Astrocyte of the hippocampus (primary cell): ENCODE measurements around the gene MAN1A2.
"Not testable (repeated sequence)": the region's sequence is repeated elsewhere in the genome, so short reads cannot be mapped to it uniquely, and the experiment has no call there.

Experiments
- DNase-seq: peaks from one replicate; pipeline ENCODE4 v3.0.0; 2011; ENCODE audit warnings: low read depth, low spot score

The MAN1A2 gene

DNA sequence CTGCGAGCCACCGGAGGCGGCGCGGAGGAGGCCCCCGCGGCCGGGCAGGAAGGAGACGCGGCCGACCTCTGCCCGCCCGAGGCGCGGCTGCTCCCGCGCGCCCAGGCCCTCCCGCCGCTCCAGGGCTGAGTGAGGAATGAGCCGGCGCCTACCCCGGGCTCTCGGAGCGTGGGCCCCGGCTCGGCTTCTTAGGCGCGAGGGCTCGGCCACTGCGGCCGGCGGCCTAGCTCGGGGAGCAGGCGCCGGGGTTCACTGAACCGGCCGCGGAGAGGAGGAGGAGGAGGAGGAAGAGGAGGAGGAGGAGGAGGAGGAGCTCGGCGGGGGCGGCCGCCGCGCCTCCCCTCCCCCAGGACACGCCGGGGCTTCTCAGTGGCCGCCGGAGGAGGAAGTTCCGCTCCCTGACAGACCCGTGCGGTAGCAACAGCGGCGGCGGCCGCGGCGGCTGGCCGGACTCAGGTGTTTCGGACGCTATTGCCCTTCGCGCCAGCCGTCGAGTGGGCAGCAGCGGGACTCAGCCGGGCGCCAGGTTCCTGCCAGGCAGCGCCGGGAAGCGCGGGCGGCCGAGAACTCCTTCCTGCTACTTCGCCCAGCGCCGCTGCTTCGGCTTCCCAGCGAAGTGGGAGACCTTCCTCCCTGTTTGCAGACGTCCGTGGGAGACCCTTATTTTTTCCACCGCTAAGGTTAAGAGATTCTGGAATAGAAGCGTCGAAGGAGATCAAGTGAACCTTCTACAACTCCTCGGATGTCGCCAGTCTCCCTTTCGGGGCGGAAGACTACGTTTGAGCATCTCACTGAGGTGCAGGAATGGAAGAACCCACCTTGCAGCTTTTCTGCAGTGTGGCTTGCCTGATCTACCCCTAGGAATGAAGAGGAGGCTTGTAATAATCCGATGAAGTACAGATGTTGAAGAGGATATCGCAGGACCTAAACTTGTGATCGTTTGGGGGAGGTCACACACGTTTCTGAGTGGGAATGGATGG lies at the start of gene MAN1A2:
MAN1A2 (plus strand) TSS at position 404 of the 980 bp plus-strand sequence. CDS start 735 bp downstream, outside the sequence.
- peak; percentile 88 for DNase-seq

DNA sequence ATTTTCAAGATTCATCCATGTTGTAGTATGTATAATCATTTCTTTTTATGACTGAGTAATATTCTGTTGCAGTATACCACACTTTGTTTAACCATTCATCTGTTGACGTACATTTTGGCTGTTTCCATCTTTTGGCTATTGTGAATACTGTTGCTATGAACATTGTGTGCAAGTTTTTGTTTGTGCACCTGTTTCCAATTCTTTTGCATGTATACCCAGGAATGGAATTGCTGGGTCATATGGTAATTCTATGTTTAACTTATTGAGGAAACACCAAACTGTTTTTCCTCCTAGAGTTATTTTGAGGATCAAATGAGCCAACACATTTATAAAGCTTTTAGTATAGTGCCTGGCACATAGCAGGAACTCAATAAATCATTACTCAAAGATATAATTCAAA lies 49.2 kb upstream of the MAN1A2 start:
- DNase-seq: no peak

DNA sequence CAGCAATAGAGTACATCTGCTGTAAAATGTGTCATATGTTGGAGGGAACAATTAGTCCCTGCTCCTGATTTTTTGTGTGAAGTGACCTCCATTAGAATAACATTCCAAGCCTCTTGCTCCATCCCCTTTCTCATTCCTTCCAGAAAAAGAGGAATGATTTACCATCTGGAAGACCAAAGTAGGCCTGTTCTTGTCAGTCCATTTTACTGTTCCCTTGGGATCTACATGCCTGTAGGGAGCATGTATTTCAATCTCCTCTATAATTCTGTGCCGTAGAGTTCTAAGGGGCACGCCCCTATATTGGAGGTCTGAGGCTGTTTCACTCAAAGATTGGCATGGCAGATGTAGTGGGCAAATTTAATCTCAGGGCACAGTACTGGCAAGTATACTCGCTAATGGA lies 48.8 kb upstream of the MAN1A2 start:
- DNase-seq: no peak

DNA sequence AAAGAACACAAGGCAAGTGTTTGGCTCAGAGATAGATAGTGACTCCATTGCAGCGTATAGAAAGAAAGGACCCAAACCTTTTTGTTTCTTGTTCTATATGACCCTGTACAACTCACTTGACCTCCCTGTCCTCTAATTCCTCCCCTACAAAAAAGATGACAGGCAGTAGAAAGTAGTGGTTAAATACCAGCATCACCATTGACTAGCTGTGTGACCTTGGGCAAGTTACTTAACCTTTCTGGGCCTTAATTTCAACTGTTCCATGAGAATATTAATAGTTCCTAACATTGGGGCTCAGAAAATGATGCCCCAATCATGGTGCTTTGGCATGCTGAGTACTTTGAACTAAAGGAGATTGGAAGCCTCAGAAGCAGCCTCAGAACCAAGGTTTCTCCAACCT lies 46.7 kb upstream of the MAN1A2 start:
- no peak for DNase-seq

DNA sequence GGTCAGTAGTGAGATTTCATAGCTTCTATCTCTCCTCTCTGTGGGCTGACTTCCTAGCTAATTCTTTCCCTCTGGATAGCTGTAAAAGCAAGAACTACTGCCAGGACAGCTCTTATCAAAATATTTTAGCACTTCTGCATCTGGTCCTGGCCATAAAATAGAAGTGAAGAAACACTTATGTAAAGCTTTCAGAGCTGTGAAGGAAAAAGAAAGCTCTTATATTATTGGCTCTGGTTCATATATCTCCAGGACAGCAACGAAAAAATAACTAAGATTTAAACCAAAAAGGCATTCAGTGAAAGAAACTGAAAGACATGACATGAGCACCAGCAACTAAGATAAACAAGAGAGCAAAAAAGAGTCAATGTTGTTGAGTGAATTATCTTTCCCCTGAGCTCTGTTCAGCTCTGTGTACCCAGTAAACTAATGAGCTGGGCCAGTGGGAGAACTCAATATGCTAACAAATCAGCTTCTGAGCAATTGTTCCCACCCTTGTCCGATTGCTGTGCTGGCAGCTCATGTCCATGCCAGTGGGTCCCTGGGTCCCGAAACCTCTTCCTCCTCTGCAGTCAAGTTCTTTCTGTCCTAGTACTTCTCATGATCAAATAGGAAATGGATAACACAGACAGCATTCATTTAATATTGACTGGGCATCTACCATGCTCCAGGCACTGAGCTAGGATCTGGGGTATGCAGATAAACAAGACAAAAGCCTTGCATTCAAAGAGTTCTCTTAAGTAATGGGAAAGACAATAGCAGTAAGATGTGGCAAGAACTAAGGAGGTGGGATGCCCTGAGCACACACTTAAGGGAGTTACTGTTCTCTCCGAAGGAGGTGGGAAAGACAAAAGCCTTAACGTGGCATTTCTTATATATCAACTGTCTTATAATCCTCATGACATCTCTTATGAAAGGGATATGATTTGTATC lies 45.3 kb upstream of the MAN1A2 start:
- no peak for DNase-seq

DNA sequence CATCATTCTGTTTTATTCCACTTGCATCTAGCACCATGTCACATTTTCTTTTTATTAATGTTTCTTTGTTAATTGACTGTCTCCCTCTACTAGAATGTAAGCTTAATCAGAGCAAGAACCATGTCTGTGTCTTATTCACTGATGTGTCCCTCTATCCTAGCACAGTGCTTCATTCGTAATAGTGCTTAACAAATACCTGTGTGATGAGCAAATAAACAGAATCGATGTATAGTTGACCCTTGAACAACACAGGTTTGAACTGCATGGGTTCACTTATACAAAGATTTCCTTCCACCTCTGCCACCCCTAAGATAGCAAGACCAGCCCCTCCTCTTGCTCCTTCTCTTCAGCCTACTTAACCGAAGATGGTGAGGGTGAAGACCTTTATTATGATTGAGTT lies 42.9 kb upstream of the MAN1A2 start:
- DNase-seq: no peak

DNA sequence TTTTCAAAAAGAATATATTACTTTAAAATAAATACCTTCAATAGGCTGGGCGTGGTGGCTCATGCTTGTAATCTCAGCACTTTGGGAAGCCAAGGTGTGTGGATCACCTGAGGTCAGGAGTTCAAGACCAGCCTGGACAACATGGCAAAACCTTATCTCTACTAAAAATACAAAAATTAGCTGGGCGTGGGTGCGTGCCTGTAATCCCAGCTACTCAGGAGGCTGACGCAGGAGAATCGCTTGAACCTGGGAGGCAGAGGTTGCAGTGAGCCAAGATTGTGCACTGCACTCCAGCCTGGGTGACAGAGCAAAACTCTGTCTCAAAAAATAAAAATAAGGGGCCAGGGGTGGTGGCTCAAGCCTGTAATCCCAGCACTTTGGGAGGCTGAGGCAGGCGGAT lies 41.2 kb upstream of the MAN1A2 start:
- DNase-seq: not testable (repeated sequence)

DNA sequence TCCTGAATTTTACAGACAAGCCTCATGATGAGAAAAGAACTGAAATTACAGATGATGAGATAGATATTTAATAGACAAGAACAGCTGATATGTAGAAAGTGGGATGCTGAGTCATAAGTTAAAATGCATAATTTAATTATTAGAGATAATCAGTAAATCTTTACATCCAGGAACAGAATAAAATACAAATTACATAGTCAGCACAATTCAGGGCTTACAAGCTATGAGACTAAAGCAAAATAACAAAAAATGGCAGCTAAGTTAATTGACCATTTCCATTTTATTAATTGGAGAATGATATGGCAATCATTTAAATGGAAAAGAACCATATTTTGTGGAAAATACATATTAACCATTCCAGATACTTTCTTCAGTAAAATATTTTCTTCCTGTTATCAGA lies 40.2 kb upstream of the MAN1A2 start:
- no peak for DNase-seq

DNA sequence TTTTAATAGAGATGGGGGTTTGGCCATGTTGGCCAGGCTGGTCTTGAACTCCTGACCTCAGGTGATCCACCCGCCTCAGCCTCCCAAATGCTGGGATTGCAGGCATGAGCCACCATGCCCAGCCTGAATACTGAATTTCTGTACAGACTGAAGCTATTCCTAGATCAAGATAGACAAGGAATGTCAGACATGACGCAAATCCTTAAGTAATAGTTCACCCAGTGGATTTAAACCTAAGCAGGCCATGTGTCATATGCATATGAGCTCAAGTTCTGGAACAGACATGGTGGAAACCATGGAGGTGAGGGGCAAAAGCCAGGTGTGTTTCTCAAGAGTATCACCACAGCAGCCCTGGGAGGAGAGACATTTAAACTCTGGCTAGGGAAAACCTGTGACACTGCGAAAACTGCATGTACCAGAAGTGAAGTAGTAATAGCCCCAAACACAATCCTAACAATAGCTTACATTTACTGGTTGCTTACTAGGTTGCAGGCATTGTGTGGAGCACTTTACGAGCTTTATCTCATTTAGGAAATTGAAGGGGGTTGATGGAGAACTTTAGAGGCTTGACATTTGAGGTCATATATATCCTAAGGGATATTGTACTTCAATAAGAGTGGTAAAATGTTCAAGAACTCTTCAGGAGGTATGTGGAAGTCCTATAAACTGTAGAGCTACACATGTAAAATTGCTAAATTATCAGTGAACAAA lies 31.7 kb upstream of the MAN1A2 start:
- no peak for DNase-seq

DNA sequence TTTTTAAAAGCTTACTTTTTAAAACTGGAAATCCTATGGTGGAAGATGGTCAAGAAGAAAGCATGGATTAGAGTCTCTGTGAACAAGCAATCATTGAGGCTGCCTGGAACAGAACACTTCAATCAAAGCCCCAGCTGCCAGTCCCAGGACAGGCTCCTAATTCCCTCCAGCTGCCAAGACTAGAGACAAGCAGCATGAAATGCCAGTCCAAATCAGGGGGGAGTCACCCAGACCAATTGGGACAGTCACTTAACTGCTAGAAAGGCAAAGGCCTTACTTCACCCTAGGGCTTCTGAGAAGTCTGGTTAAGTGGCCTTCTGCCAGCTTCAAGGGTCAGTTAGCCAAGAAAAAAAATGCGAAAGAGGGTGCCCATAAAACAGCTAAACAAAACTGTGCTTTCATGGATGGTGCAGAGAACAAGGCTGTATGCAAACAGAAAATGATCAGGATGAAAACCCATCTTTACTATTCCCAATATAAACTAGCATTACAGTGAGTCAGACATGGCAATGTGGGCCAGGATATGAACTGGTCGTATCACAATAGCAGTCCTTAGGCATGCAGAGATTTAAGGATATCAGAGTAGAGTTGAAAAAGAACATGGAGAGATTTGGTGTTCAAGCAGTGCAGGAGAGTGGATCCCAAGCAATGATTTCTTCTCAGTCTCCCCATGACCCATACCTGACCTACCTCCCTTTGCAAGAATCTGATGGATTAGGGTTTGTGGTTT lies 31.0 kb upstream of the MAN1A2 start:
- no peak for DNase-seq

DNA sequence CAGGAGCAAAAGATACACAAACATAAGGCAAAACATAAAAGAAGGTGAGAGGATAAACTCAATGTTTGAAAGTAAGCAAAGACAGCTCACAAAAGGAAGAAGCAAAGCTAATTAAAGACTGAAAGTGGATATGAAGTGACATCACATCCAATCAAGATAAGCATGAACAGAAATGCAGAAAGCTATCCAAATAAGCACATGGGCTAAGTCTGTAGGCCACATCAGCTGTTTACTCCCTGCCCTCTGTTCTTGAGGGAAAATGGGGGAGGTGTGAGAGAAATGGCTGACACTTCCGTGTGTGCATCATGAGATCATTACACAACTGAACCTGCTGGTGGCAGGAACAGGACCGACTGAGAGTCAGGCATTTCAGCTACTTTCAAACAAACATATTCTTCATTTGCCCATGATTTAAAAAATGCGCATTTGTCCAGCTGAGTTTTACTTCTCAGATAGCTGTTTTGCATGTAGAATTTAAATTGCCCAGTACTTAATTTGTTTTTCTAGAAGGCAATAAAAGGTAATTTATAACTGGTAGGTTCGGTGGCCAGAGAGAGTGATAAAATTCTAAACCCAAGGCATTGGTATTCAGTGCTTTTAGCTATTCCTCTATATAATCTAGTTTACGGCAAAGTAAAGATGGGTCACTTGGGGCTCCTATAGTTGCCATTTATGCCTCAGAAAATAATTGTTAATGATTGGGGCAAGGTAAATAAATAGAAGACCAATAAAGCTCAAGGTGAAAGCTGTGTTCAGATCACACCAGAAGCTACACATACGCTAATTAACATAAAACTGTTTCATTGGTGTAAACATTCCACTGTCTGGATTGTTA lies 27.2 kb upstream of the MAN1A2 start:
- peak; percentile 48 for DNase-seq

DNA sequence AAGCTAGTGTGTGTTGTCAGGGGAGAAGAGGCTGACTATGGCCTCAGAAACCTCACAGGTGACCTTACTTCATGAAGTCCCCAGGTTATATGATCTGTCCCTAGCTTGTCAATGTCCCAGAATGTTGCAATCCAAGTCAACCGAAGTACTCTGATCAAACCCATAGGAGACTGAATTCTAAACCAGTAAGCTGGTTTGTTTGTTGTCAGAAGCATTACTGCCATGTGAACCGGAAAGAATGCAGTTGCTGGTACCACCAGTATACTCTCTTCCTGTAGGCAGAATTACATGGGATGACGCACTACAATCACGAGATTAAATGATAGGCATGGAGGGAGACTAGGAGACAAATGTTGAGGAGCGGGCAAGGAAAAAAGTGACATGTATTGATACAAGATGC lies 26.1 kb upstream of the MAN1A2 start:
- DNase-seq: no peak

DNA sequence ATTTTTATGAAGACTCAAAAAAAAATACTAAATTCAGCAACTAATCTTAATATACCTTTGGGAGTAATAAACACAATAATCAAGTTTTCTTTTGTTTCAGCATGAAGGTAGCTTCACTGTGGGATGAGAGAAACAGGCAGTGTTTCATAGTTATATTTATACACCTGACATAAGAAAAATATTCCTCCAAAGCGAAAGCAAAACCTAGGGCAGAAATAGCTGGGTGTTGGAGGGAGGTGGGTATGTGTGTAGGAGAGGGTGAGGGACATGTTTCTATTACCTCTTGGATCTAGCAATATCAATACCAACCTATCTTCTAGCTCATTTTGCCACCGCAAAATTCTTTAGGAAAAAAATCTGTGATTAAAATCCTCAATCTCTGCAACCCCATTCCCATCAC lies 24.9 kb upstream of the MAN1A2 start:
- no peak for DNase-seq

DNA sequence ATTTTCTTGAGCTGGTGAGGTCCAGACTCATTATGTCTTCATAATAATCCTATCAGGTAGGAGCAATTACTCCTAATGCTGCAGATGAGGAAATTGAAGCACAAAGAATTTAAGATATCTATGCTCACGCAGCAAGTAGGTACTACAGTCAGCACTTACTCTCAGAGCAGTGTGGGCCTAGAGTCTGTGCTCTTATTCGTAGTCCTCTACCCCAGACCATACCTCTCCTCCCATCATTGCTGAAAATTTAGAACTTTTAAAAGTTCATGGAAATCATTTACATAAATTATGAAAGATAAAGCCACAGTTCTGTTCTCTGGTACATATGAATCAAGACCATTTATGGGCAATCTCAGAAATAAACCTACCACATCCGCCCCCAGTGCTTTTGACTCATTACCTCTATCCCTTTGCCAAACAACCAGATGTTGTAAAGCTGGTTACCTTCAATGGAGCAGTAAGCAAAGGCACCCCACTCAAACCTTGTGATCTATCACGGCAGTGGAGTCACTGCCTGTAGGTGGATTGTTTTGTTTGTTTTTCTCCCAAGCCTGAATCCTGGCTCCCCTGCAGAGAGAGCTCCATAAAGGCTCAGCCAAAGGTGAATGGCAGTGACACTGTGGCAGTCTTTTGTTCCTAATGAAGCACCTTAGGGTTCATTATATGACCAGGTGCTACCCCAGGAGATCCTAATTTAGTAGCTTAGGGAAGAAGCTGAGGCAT lies 20.9 kb upstream of the MAN1A2 start:
- DNase-seq: no peak

DNA sequence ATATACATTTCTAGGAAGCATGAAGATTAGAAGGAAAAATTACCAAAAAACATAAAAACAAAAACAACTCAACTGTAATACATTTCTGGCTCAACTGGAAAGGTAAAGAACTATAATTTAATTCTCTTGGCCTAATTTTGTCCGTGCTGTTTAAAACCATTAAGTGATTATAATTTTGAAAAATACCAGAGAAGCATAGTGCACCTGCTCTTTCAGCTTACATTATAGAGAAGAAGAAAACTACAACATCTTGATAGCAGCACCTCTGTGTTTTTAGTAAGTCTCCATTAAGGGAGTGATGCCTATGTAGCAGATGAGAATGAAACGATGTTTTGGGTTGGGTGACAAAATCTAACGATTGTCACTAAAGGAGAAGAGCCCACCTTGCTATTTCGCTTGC lies 19.3 kb upstream of the MAN1A2 start:
- DNase-seq: no peak

DNA sequence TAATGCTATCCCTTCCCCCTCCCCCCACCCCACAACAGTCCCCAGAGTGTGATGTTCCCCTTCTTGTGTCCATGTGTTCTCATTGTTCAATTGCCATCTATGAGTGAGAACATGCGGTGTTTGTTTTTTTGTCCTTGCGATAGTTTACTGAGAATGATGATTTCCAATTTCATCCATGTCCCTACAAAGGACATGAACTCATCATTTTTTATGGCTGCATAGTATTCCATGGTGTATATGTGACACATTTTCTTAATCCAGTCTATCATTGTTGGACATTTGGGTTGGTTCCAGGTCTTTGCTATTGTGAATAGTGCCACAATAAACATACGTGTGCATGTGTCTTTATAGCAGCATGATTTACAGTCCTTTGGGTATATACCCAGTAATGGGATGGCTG lies 14.6 kb upstream of the MAN1A2 start:
- DNase-seq: not testable (repeated sequence)

DNA sequence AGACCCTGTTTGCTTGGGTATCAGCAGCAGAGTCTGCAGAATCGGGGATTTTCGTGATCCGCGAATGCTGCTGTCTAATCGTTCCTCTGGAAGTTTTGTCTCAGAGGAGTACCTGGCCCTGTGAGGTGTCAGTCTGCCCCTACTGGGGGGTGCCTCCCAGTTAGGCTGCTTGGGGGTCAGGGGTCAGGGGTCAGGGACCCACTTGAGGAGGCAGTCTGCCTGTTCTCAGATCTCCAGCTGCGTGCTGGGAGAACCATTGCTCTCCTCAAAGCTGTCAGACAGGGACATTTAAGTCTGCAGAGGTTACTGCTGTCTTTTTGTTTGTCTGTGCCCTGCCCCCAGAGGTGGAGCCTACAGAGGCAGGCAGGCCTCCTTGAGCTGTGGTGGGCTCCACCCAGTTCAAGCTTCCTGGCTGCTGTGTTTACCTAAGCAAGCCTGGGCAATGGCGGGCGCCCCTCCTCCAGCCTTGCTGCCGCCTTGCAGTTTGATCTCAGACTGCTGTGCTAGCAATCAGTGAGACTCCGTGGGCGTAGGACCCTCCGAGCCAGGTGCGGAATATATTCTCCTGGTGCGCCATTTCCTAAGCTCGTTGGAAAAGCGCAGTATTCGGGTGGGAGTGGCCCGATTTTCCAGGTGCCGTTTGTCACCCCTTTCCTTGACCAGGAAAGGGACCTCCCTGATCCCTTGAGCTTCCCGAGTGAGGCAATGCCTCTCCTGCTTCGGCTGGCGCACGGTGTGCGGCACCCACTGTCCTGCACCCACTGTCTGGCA lies 9.2 kb upstream of the MAN1A2 start:
- not testable (repeated sequence) for DNase-seq

DNA sequence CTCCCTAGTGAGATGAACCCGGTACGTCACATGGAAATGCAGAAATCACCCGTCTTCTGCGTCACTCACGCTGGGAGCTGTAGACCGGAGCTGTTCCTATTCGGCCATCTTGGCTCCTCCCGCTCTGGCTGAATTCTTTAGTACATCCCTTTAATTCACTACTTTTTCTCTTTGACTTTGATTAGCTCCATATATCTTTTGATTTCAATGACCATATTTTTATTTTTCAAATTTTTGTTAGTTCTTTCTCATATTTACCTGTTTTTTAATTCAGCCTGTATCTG lies 8.7 kb upstream of the MAN1A2 start:
- not testable (repeated sequence) for DNase-seq
